ENCODE measurements around the gene WAC. TPM values are rescaled to one million over a fixed set of nuclear protein-coding genes. Genes with fewer than 3 reads are reported as not detected.
"Not testable (repeated sequence)": the region's sequence is repeated elsewhere in the genome, so short reads cannot be mapped to it uniquely, and the experiment has no call there.

Gene WAC
- total and polyA plus RNA-seq, 7 donors: 33.9 to 79.9 (median 64.2) TPM

GRCh38 chr10:28601012-28601411 is 68.1 kb downstream of the WAC start:
- 71 to 88% (median 72%) methylated on average over 4 of the region's 4 CpGs for WGBS, 3 donors
- no peak overlapping the region for H3K27ac ChIP-seq
- intact Hi-C loops (cut with DNase I): no loop called here
- no peaks in the 10 kb centered on the region for H3K27me3 ChIP-seq (ENCODE audit: insufficient read depth in 3 of 3, low read length in 2 of 3)
- peaks cover 0 to 17% of the 10 kb centered on the region in 2 donors for H3K36me3 ChIP-seq (ENCODE audit: insufficient read depth in 1 of 2, low read depth in 1 of 2)
- ATAC-seq (no peak), DNase-seq (no peak)
- TF ChIP-seq, protein P1, sequence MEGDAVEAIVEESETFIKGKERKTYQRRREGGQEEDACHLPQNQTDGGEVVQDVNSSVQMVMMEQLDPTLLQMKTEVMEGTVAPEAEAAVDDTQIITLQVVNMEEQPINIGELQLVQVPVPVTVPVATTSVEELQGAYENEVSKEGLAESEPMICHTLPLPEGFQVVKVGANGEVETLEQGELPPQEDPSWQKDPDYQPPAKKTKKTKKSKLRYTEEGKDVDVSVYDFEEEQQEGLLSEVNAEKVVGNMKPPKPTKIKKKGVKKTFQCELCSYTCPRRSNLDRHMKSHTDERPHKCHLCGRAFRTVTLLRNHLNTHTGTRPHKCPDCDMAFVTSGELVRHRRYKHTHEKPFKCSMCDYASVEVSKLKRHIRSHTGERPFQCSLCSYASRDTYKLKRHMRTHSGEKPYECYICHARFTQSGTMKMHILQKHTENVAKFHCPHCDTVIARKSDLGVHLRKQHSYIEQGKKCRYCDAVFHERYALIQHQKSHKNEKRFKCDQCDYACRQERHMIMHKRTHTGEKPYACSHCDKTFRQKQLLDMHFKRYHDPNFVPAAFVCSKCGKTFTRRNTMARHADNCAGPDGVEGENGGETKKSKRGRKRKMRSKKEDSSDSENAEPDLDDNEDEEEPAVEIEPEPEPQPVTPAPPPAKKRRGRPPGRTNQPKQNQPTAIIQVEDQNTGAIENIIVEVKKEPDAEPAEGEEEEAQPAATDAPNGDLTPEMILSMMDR (IDR thresholded peaks at IDR 0.05): no peak
- no peak overlapping the region for H3K4me3 ChIP-seq
- peaks cover 57% of the 10 kb centered on the region for H3K4me1 ChIP-seq
- H3K9me3 ChIP-seq: no peaks in the 10 kb centered on the region

DNA sequence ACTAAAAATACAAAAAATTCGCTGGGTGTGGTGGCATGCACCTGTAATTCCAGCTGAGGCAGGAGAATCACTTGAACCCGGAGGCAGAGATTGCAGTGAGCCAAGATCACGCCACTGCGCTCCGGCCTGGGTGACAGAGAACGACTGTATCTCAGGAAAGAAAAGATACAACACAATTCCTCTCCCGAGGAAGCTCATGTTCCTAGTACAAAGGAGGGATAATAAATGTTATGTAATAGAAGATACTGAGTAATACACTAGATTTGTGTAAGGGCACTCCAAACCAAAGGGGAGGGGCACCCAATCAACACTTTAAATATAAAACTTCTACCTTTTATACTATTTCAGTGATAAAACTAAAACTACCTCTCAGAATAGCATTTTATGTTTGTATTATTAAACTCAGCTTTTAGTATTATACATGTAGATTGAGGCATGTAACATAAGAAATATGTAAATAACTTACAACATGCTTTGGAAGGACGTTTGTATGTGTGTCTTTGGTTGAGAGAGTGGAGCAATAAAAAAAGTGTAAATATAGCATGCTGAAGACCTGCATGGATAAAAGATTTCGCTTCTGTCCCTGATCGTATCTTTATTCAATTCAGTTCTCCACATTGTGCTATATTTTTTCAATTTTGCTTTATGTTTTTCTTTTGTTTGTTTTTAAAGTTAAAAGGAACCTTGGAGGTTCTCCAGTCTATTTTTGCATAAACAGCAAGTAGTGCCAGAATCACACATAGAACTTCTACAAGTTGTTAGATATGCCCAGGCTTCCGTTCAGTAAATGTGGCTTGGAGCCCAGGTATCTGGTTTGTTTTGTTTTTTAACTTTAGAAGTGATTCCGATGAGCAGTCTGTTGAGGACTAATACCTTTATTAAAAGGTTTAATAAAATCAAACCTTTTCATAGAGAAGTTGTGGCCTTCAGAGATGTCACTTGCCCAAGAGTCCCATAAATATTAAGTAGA is 71.9 kb downstream of the WAC start:
- peaks cover 42% of the 10 kb centered on the region for H3K4me1 ChIP-seq
- intact Hi-C loops (cut with DNase I): no loop called here
- peak overlapping the region; percentile 17 for H3K27ac ChIP-seq
- H3K36me3 ChIP-seq (ENCODE audit: insufficient read depth in 1 of 2, low read depth in 1 of 2): peaks cover 0 to 29% of the 10 kb centered on the region in 2 donors
- DNase-seq (no peak), ATAC-seq (peak; percentile 43 to 77 (median 68))
- H3K9me3 ChIP-seq: no peaks in the 10 kb centered on the region
- H3K27me3 ChIP-seq (ENCODE audit: insufficient read depth in 3 of 3, low read length in 2 of 3): no peaks in the 10 kb centered on the region
- no peak overlapping the region for H3K4me3 ChIP-seq
- TF ChIP-seq, protein P1 (IDR thresholded peaks at IDR 0.05): no peak
- 54 to 59% (median 54%) methylated on average over 12 of the region's 12 CpGs for WGBS, 3 donors

GRCh38 chr10:28606568-28606967 is 73.7 kb downstream of the WAC start:
- Histone ChIP-seq H3K27ac (no peak overlapping the region), H3K4me1 (peaks cover 29% of the 10 kb centered on the region), H3K36me3 (ENCODE audit: insufficient read depth in 1 of 2, low read depth in 1 of 2) (peaks cover 3 to 45% of the 10 kb centered on the region in 2 donors), H3K4me3 (no peak overlapping the region), H3K9me3 (no peaks in the 10 kb centered on the region), H3K27me3 (ENCODE audit: insufficient read depth in 3 of 3, low read length in 2 of 3) (no peaks in the 10 kb centered on the region)
- intact Hi-C loops (cut with DNase I): no loop called here
- 88 to 92% (median 89%) methylated on average over 2 of the region's 2 CpGs for WGBS, 3 donors
- TF ChIP-seq, protein P1 (IDR thresholded peaks at IDR 0.05): no peak
- DNase-seq (no peak), ATAC-seq (no peak)

GRCh38 chr10:28609636-28610035 is 76.7 kb downstream of the WAC start:
- 65 to 83% (median 79%) methylated on average over 3 of the region's 3 CpGs for WGBS, 3 donors
- H3K4me1 ChIP-seq; intact Hi-C loops (cut with DNase I); ATAC-seq; H3K4me3 ChIP-seq; H3K27me3 ChIP-seq (ENCODE audit: insufficient read depth in 3 of 3, low read length in 2 of 3); H3K27ac ChIP-seq; H3K9me3 ChIP-seq; DNase-seq: not testable (repeated sequence)
- peaks cover 7 to 69% of the 10 kb centered on the region in 2 donors for H3K36me3 ChIP-seq (ENCODE audit: insufficient read depth in 1 of 2, low read depth in 1 of 2)

DNA sequence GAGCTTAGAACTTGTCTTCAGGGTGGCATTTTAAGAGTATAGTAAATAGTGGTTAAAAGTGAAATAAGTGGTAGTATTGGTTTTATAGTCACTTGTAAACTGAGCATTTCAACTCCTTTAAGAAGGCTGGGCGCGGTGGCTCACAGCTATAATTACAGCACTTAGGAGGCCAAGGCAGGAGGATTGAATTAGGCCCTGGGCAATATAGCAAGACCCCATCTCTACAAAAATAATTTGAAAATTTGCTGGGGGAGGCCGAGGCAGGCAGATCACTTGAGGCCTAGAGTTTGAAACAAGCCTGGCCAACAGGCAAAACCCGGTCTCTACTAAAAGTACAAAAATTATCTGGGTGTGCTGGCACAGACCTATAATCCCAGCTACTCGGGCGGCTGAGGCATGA is 80.0 kb downstream of the WAC start:
- peaks cover 13 to 98% of the 10 kb centered on the region in 2 donors for H3K36me3 ChIP-seq (ENCODE audit: insufficient read depth in 1 of 2, low read depth in 1 of 2)
- intact Hi-C loops (cut with DNase I): no loop called here
- 94 to 97% (median 94%) methylated on average over 6 of the region's 6 CpGs for WGBS, 3 donors

More for the DNA sequence above, 80.0 kb downstream of the WAC start:
- Histone ChIP-seq H3K4me1 (no peaks in the 10 kb centered on the region), H3K27me3 (ENCODE audit: insufficient read depth in 3 of 3, low read length in 2 of 3) (no peaks in the 10 kb centered on the region), H3K9me3 (no peaks in the 10 kb centered on the region), H3K4me3 (no peak overlapping the region), H3K27ac (no peak overlapping the region)
- ATAC-seq (no peak), DNase-seq (no peak)
- TF ChIP-seq, protein P1 (IDR thresholded peaks at IDR 0.05): no peak
